PFSK-1 (cell line): ENCODE results near the gene MYCBP2.

Source experiments
- REST ChIP-seq, 2 experiments: IDR thresholded peaks; 2 replicates each; pipeline versions ENCODE4 v1.6.1 to v1.8.0; 2011 to 2012; ENCODE audit warnings: low read depth in 2 of 2, low read length in 2 of 2, control low read depth in 1 of 2, inconsistent platforms in 1 of 2, mild to moderate bottlenecking in 1 of 2, moderate library complexity in 1 of 2; ENCODE audit not compliant: insufficient read depth in 1 of 2
- SIN3A ChIP-seq: IDR thresholded peaks from 2 replicates; pipeline ENCODE4 v1.6.1; 2012; ENCODE audit warnings: mild to moderate bottlenecking, low read length, moderate library complexity, borderline replicate concordance; ENCODE audit not compliant: insufficient read depth
- TAF1 ChIP-seq: IDR thresholded peaks from 2 replicates; pipeline ENCODE4 v1.6.1; 2012; ENCODE audit warnings: low read length, control low read depth, borderline replicate concordance; ENCODE audit not compliant: insufficient read depth

DNA sequence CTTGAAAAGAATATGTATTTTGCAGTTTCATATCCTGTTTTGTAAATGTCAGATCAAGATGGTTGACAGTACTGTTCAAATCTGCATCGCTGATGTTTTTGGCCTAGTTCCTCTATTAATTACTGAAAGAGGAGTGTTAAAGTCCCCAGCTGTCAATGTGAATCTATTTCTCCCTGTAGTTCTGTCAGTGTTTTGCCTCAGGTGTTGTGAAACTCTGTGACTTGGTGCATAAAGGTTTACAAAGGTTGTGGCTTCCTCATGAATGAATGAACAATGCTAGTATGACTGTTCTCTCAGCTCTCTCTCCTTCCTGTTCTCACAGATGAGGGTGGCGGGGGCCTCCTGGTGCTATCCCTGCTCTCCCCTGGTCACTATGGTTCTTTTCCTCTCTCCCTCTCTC lies 142.4 kb downstream of the MYCBP2 start:
- TF ChIP-seq SIN3A (no peak), REST (IDR thresholded peaks at IDR 0.05; ENCODE audit: insufficient read depth in 1 of 2, low read depth in 2 of 2, low read length in 2 of 2) (no peak), TAF1 (no peak)
